Measurements from ENCODE around the gene NAPB.

The NAPB gene

GRCh38 chr20:23335521-23335920 is 85.8 kb downstream of the NAPB start:
- no peak for DNase-seq (ENCODE audit: low read depth)
- H3K4me3 ChIP-seq (ENCODE audit: low read depth, low read length): no peak overlapping the region
- TF ChIP-seq CTCF (IDR thresholded peaks at IDR 0.05; ENCODE audit: low read depth, low read length) (no peak), POLR2A (IDR thresholded peaks at IDR 0.05; ENCODE audit: extremely low read depth, insufficient read length) (no peak), MAX (IDR thresholded peaks at IDR 0.05; ENCODE audit: low read depth, low read length) (no peak), MYC (IDR thresholded peaks at IDR 0.05; ENCODE audit: low read depth, low read length) (no peak)

- no peak overlapping the region for H3K4me3 ChIP-seq (ENCODE audit: low read depth, low read length)
- TF ChIP-seq MYC (IDR thresholded peaks at IDR 0.05; ENCODE audit: low read depth, low read length) (no peak), POLR2A (IDR thresholded peaks at IDR 0.05; ENCODE audit: extremely low read depth, insufficient read length) (no peak), MAX (IDR thresholded peaks at IDR 0.05; ENCODE audit: low read depth, low read length) (no peak), CTCF (IDR thresholded peaks at IDR 0.05; ENCODE audit: low read depth, low read length) (no peak)
- DNase-seq (ENCODE audit: low read depth): no peak
These were observed 87.2 kb downstream of the NAPB start for GRCh38 chr20:23334111-23334510.

GRCh38 chr20:23332467-23332866 is 88.8 kb downstream of the NAPB start:
- DNase-seq (ENCODE audit: low read depth): no peak
- TF ChIP-seq CTCF (IDR thresholded peaks at IDR 0.05; ENCODE audit: low read depth, low read length): no peak
- no peak for TF ChIP-seq MYC (IDR thresholded peaks at IDR 0.05; ENCODE audit: low read depth, low read length)
- TF ChIP-seq MAX (IDR thresholded peaks at IDR 0.05; ENCODE audit: low read depth, low read length): no peak
- TF ChIP-seq POLR2A (IDR thresholded peaks at IDR 0.05; ENCODE audit: extremely low read depth, insufficient read length): no peak
- H3K4me3 ChIP-seq (ENCODE audit: low read depth, low read length): no peak overlapping the region

- no peak for TF ChIP-seq MAX (IDR thresholded peaks at IDR 0.05; ENCODE audit: low read depth, low read length)
- no peak for TF ChIP-seq MYC (IDR thresholded peaks at IDR 0.05; ENCODE audit: low read depth, low read length)
- DNase-seq (ENCODE audit: low read depth): no peak
- H3K4me3 ChIP-seq (ENCODE audit: low read depth, low read length): no peak overlapping the region
These were observed 89.6 kb downstream of the NAPB start for GRCh38 chr20:23331450-23332350.

- DNase-seq (ENCODE audit: low read depth): no peak
- TF ChIP-seq MAX (IDR thresholded peaks at IDR 0.05; ENCODE audit: low read depth, low read length): no peak
- TF ChIP-seq MYC (IDR thresholded peaks at IDR 0.05; ENCODE audit: low read depth, low read length): no peak
- no peak for TF ChIP-seq POLR2A (IDR thresholded peaks at IDR 0.05; ENCODE audit: extremely low read depth, insufficient read length)
- no peak for TF ChIP-seq CTCF (IDR thresholded peaks at IDR 0.05; ENCODE audit: low read depth, low read length)
- no peak overlapping the region for H3K4me3 ChIP-seq (ENCODE audit: low read depth, low read length)
These were observed 93.5 kb downstream of the NAPB start for GRCh38 chr20:23327617-23328333.

GRCh38 chr20:23326774-23327173 is 94.5 kb downstream of the NAPB start:
- H3K4me3 ChIP-seq (ENCODE audit: low read depth, low read length): no peak overlapping the region
- no peak for DNase-seq (ENCODE audit: low read depth)
- TF ChIP-seq CTCF (IDR thresholded peaks at IDR 0.05; ENCODE audit: low read depth, low read length) (no peak), POLR2A (IDR thresholded peaks at IDR 0.05; ENCODE audit: extremely low read depth, insufficient read length) (no peak), MYC (IDR thresholded peaks at IDR 0.05; ENCODE audit: low read depth, low read length) (no peak), MAX (IDR thresholded peaks at IDR 0.05; ENCODE audit: low read depth, low read length) (no peak)
